Measurements from ENCODE around the gene TRIP13.

The TRIP13 gene

GRCh38 chr5:861442-862366 lies 31.0 kb upstream of the TRIP13 start:
- Mint-ChIP-seq H3K36me3 (ENCODE audit: low read depth) (peaks cover 24% of the 10 kb centered on the region), H3K9me3 (no peaks in the 10 kb centered on the region), H3K4me1 (no peaks in the 10 kb centered on the region), H3K27me3 (ENCODE audit: low read depth) (no peaks in the 10 kb centered on the region), H3K4me3 (no peak overlapping the region), H3K27ac (no peak overlapping the region)
- TF ChIP-seq, protein P1, sequence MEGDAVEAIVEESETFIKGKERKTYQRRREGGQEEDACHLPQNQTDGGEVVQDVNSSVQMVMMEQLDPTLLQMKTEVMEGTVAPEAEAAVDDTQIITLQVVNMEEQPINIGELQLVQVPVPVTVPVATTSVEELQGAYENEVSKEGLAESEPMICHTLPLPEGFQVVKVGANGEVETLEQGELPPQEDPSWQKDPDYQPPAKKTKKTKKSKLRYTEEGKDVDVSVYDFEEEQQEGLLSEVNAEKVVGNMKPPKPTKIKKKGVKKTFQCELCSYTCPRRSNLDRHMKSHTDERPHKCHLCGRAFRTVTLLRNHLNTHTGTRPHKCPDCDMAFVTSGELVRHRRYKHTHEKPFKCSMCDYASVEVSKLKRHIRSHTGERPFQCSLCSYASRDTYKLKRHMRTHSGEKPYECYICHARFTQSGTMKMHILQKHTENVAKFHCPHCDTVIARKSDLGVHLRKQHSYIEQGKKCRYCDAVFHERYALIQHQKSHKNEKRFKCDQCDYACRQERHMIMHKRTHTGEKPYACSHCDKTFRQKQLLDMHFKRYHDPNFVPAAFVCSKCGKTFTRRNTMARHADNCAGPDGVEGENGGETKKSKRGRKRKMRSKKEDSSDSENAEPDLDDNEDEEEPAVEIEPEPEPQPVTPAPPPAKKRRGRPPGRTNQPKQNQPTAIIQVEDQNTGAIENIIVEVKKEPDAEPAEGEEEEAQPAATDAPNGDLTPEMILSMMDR (IDR thresholded peaks at IDR 0.05; ENCODE audit: unreplicated experiment in 3 of 3), result no peak

- Mint-ChIP-seq H3K27ac (no peak overlapping the region), H3K36me3 (ENCODE audit: low read depth) (peaks cover 30% of the 10 kb centered on the region), H3K9me3 (no peaks in the 10 kb centered on the region), H3K4me3 (no peak overlapping the region), H3K4me1 (no peaks in the 10 kb centered on the region), H3K27me3 (ENCODE audit: low read depth) (no peaks in the 10 kb centered on the region)
- TF ChIP-seq, protein P1 (IDR thresholded peaks at IDR 0.05; ENCODE audit: unreplicated experiment in 3 of 3), result no peak
Measured at GRCh38 chr5:862367-863243, 30.1 kb upstream of the TRIP13 start.

DNA sequence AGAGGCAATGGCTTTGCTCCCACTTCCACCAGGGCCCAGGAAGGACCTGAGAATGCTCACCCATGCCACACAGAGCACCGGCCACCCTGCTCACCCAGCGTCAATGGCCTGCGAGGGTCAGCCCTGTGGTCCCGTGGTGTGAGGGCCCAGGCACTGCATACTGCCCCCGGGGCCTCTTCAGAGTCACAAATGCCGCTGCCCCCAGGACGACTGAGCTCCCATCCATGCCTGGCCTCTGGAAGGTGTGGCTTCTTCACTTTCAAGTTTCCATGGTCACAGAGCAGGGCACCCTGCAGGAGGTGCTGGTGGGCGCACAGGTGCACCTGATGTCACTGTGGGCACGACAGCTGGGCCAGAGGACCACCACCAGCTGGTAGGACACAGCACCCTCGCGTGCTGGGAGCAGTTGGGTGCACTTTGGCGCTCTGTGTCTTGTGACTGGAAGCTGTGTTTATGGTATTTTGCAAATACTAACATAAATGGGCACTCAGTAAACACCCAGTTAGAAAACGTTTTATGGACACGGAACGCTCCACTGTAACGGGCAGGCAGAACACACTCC lies 29.4 kb upstream of the TRIP13 start:
- Mint-ChIP-seq H3K4me3 (no peak overlapping the region), H3K27ac (peak overlapping the region in 1 of 3 experiments; percentile 63), H3K4me1 (no peaks in the 10 kb centered on the region), H3K9me3 (no peaks in the 10 kb centered on the region), H3K36me3 (ENCODE audit: low read depth) (peaks cover 37% of the 10 kb centered on the region), H3K27me3 (ENCODE audit: low read depth) (no peaks in the 10 kb centered on the region)
- TF ChIP-seq, protein P1 (IDR thresholded peaks at IDR 0.05; ENCODE audit: unreplicated experiment in 3 of 3), result no peak

- TF ChIP-seq, protein P1 (IDR thresholded peaks at IDR 0.05; ENCODE audit: unreplicated experiment in 3 of 3), result no peak
- Mint-ChIP-seq H3K36me3 (ENCODE audit: low read depth) (peaks cover 47% of the 10 kb centered on the region), H3K4me3 (no peak overlapping the region)
Measured at GRCh38 chr5:864492-865167, 28.1 kb upstream of the TRIP13 start.

GRCh38 chr5:865168-865521 lies 27.5 kb upstream of the TRIP13 start:
- Mint-ChIP-seq H3K36me3 (ENCODE audit: low read depth) (peaks cover 52% of the 10 kb centered on the region), H3K4me3 (no peak overlapping the region), H3K9me3 (no peaks in the 10 kb centered on the region), H3K27me3 (ENCODE audit: low read depth) (no peaks in the 10 kb centered on the region), H3K27ac (no peak overlapping the region), H3K4me1 (no peaks in the 10 kb centered on the region)
- TF ChIP-seq, protein P1 (IDR thresholded peaks at IDR 0.05; ENCODE audit: unreplicated experiment in 3 of 3), result no peak

More at GRCh38 chr5:864492-865167, 28.1 kb upstream of the TRIP13 start:
- H3K27me3 Mint-ChIP-seq (ENCODE audit: low read depth), result no peaks in the 10 kb centered on the region
- H3K27ac Mint-ChIP-seq, result peak overlapping the region in 1 of 3 experiments; percentile 63
- H3K9me3 Mint-ChIP-seq, result no peaks in the 10 kb centered on the region
- no peaks in the 10 kb centered on the region for H3K4me1 Mint-ChIP-seq
